Kidney epithelial cell (primary cell): ENCODE results near the gene SLFN14. TPM values are rescaled to one million over a fixed set of nuclear protein-coding genes. Genes with fewer than 3 reads are reported as not detected.

ENCODE experiments used
- DNase-seq: peaks from one replicate; pipeline ENCODE4 v3.0.0-alpha.2; 2010; ENCODE audit warnings: low read depth
- H3K27me3 ChIP-seq: 2 replicates; pipeline ENCODE4 v1.6.0; 2011; ENCODE audit warnings: low read length; ENCODE audit not compliant: control insufficient read depth, insufficient read depth
- H3K36me3 ChIP-seq: 2 replicates; pipeline ENCODE4 v1.5.1; 2011; ENCODE audit warnings: low read length; ENCODE audit not compliant: control insufficient read depth, insufficient read depth
- H3K4me3 ChIP-seq: 2 replicates; pipeline ENCODE4 v1.5.1; 2011; ENCODE audit warnings: low read depth, mild to moderate bottlenecking, control low read depth, low read length
- total RNA-seq: library from RNA; depleted of rRNA; stranded (reverse); fragments of >200 nt; gene quantifications from 2 replicates; pipeline ENCODE4 v1.2.3, GENCODE V29; 2015
- TF ChIP-seq, protein P1 (sequence below): IDR thresholded peaks from 2 replicates; pipeline ENCODE4 v1.5.1; 2011; ENCODE audit warnings: mild to moderate bottlenecking, moderate library complexity, low read length, control low read depth, inconsistent platforms; ENCODE audit not compliant: insufficient read depth, poor library complexity, severe bottlenecking

Gene SLFN14
- total RNA-seq, 1 donor from 2014 or later = not detected

- DNase-seq = no peak
- peaks cover 3% of the 10 kb centered on the region for H3K27me3 ChIP-seq
- TF ChIP-seq, protein P1, sequence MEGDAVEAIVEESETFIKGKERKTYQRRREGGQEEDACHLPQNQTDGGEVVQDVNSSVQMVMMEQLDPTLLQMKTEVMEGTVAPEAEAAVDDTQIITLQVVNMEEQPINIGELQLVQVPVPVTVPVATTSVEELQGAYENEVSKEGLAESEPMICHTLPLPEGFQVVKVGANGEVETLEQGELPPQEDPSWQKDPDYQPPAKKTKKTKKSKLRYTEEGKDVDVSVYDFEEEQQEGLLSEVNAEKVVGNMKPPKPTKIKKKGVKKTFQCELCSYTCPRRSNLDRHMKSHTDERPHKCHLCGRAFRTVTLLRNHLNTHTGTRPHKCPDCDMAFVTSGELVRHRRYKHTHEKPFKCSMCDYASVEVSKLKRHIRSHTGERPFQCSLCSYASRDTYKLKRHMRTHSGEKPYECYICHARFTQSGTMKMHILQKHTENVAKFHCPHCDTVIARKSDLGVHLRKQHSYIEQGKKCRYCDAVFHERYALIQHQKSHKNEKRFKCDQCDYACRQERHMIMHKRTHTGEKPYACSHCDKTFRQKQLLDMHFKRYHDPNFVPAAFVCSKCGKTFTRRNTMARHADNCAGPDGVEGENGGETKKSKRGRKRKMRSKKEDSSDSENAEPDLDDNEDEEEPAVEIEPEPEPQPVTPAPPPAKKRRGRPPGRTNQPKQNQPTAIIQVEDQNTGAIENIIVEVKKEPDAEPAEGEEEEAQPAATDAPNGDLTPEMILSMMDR = no peak
- no peak overlapping the region for H3K4me3 ChIP-seq
- H3K36me3 ChIP-seq = no peaks in the 10 kb centered on the region
These were observed 6.0 kb downstream of the SLFN14 start for GRCh38 chr17:35554668-35555067.

DNA sequence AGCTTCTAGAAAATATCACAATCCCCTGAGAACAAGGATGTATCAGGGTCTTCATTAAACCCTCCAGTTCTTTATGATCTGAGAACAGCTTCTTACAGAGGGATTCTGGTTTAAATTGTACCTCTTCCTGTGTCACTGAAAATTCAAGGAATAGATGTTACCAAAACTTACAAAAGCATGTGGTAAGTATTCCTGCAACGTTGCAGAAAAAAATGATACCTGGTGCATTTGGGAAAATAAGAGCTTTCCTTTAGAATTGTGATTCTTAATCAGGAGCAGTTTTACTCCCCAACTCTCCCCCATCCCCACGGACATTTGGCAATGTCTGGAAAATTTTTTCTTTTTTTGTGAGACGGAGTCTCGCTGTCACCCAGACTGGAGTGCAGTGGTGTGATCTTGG lies 7.3 kb downstream of the SLFN14 start:
- H3K4me3 ChIP-seq = no peak overlapping the region
- TF ChIP-seq, protein P1 = no peak
- no peaks in the 10 kb centered on the region for H3K36me3 ChIP-seq
- no peak for DNase-seq
- H3K27me3 ChIP-seq = peaks cover 8% of the 10 kb centered on the region

GRCh38 chr17:35548978-35549377 lies 11.6 kb downstream of the SLFN14 start:
- Histone ChIP-seq H3K36me3 (no peaks in the 10 kb centered on the region), H3K27me3 (peaks cover 14% of the 10 kb centered on the region), H3K4me3 (no peak overlapping the region)
- DNase-seq = no peak
- TF ChIP-seq, protein P1 = no peak

GRCh38 chr17:35548208-35548810 lies 12.3 kb downstream of the SLFN14 start:
- no peak overlapping the region for H3K4me3 ChIP-seq
- no peaks in the 10 kb centered on the region for H3K36me3 ChIP-seq
- TF ChIP-seq, protein P1 = no peak
- no peak for DNase-seq
- H3K27me3 ChIP-seq = peaks cover 14% of the 10 kb centered on the region

- TF ChIP-seq, protein P1 = no peak
- Histone ChIP-seq H3K27me3 (peaks cover 14% of the 10 kb centered on the region), H3K36me3 (no peaks in the 10 kb centered on the region), H3K4me3 (no peak overlapping the region)
- no peak for DNase-seq
These were observed 14.1 kb downstream of the SLFN14 start for GRCh38 chr17:35546487-35546886.

GRCh38 chr17:35545150-35545549 lies 15.5 kb downstream of the SLFN14 start:
- TF ChIP-seq, protein P1 = no peak
- Histone ChIP-seq H3K27me3 (peaks cover 14% of the 10 kb centered on the region), H3K4me3 (no peak overlapping the region), H3K36me3 (no peaks in the 10 kb centered on the region)
- no peak for DNase-seq
